Measurements from ENCODE around the gene SSTR5.
"Not testable (repeated sequence)": the region's sequence is repeated elsewhere in the genome, so short reads cannot be mapped to it uniquely, and the experiment has no call there.

Gene SSTR5

GRCh38 chr16:1090620-1091587 lies 18.4 kb downstream of the SSTR5 start:
- Histone ChIP-seq H3K23ac (ENCODE audit: low read length in 2 of 2) (no peak overlapping the region), H2BK5ac (ENCODE audit: low read depth, low read length, poor library complexity, severe bottlenecking) (no peak overlapping the region), H4K8ac (ENCODE audit: low read length) (no peak overlapping the region), H3K9ac (ENCODE audit: low read length) (no peak overlapping the region), H3K4ac (ENCODE audit: low read depth in 1 of 2, low read length in 2 of 2) (no peak overlapping the region), H4K91ac (ENCODE audit: low read length) (no peak overlapping the region), H3K79me1 (replicated peaks; ENCODE audit: low read length, poor library complexity, severe bottlenecking) (no peaks in the 10 kb centered on the region), H3K4me2 (ENCODE audit: low read length, poor library complexity, severe bottlenecking) (no peak overlapping the region), H3K36me3 (ENCODE audit: control insufficient read depth in 1 of 2, insufficient read depth in 2 of 2, low read depth in 1 of 2, low read length in 2 of 2) (no peaks in the 10 kb centered on the region), H2BK15ac (ENCODE audit: low read depth, poor library complexity, severe bottlenecking) (no peak overlapping the region), H2BK12ac (ENCODE audit: low read length in 2 of 2) (no peak overlapping the region), H3K4me3 (ENCODE audit: insufficient read depth in 1 of 2, low read depth in 1 of 2, low read length in 2 of 2) (no peak overlapping the region), H3K4me1 (ENCODE audit: control insufficient read depth, insufficient read depth, low read depth, low read length) (no peaks in the 10 kb centered on the region), H3K27ac (ENCODE audit: low read length, poor library complexity, severe bottlenecking) (no peak overlapping the region), H2AFZ (ENCODE audit: low read depth, low read length) (no peak overlapping the region), H2AK5ac (ENCODE audit: low read length, severe bottlenecking) (no peak overlapping the region), H2BK120ac (ENCODE audit: low read depth, low read length) (no peak overlapping the region), H3K14ac (ENCODE audit: low read length in 2 of 2) (no peak overlapping the region), H3K18ac (ENCODE audit: low read depth in 1 of 2, low read length in 2 of 2) (no peak overlapping the region), H3K9me3 (ENCODE audit: control insufficient read depth, low read length) (no peaks in the 10 kb centered on the region), H3K27me3 (ENCODE audit: control insufficient read depth in 1 of 2, insufficient read depth in 1 of 2, low read length in 2 of 2) (peaks cover 0 to 52% of the 10 kb centered on the region in 2 experiments)
- 76% methylated on average over 24 of the region's 27 CpGs for WGBS
- DNase-seq = no peak

- H3K4me1 ChIP-seq (ENCODE audit: control insufficient read depth, insufficient read depth, low read depth, low read length) = no peaks in the 10 kb centered on the region
- H3K9ac ChIP-seq (ENCODE audit: low read length) = no peak overlapping the region
- H2BK15ac ChIP-seq (ENCODE audit: low read depth, poor library complexity, severe bottlenecking) = no peak overlapping the region
- H4K91ac ChIP-seq (ENCODE audit: low read length) = no peak overlapping the region
- WGBS = 96% methylated on average over 23 of the region's 27 CpGs
- no peaks in the 10 kb centered on the region for H3K79me1 ChIP-seq (replicated peaks; ENCODE audit: low read length, poor library complexity, severe bottlenecking)
- peaks cover 0 to 63% of the 10 kb centered on the region in 2 experiments for H3K27me3 ChIP-seq (ENCODE audit: control insufficient read depth in 1 of 2, insufficient read depth in 1 of 2, low read length in 2 of 2)
- no peak overlapping the region for H3K4me3 ChIP-seq (ENCODE audit: insufficient read depth in 1 of 2, low read depth in 1 of 2, low read length in 2 of 2)
- no peak overlapping the region for H3K23ac ChIP-seq (ENCODE audit: low read length in 2 of 2)
- H3K27ac ChIP-seq (ENCODE audit: low read length, poor library complexity, severe bottlenecking) = no peak overlapping the region
- H2AK5ac ChIP-seq (ENCODE audit: low read length, severe bottlenecking) = no peak overlapping the region
- H3K4me2 ChIP-seq (ENCODE audit: low read length, poor library complexity, severe bottlenecking) = no peak overlapping the region
- no peaks in the 10 kb centered on the region for H3K36me3 ChIP-seq (ENCODE audit: control insufficient read depth in 1 of 2, insufficient read depth in 2 of 2, low read depth in 1 of 2, low read length in 2 of 2)
- H3K4ac ChIP-seq (ENCODE audit: low read depth in 1 of 2, low read length in 2 of 2) = no peak overlapping the region
- H2AFZ ChIP-seq (ENCODE audit: low read depth, low read length) = no peak overlapping the region
- H2BK120ac ChIP-seq (ENCODE audit: low read depth, low read length) = no peak overlapping the region
- H3K18ac ChIP-seq (ENCODE audit: low read depth in 1 of 2, low read length in 2 of 2) = no peak overlapping the region
- no peaks in the 10 kb centered on the region for H3K9me3 ChIP-seq (ENCODE audit: control insufficient read depth, low read length)
- H2BK5ac ChIP-seq (ENCODE audit: low read depth, low read length, poor library complexity, severe bottlenecking) = no peak overlapping the region
- H3K14ac ChIP-seq (ENCODE audit: low read length in 2 of 2) = no peak overlapping the region
- H4K8ac ChIP-seq (ENCODE audit: low read length) = no peak overlapping the region
- H2BK12ac ChIP-seq (ENCODE audit: low read length in 2 of 2) = no peak overlapping the region
- no peak for DNase-seq
These were observed 19.5 kb downstream of the SSTR5 start for GRCh38 chr16:1091992-1092552.

- not testable (repeated sequence) for H2BK15ac ChIP-seq (ENCODE audit: low read depth, poor library complexity, severe bottlenecking); H3K23ac ChIP-seq (ENCODE audit: low read length in 2 of 2); H2BK12ac ChIP-seq (ENCODE audit: low read length in 2 of 2); H3K79me1 ChIP-seq (replicated peaks; ENCODE audit: low read length, poor library complexity, severe bottlenecking); H2BK120ac ChIP-seq (ENCODE audit: low read depth, low read length); H3K36me3 ChIP-seq (ENCODE audit: control insufficient read depth in 1 of 2, insufficient read depth in 2 of 2, low read depth in 1 of 2, low read length in 2 of 2); H4K8ac ChIP-seq (ENCODE audit: low read length); H3K9ac ChIP-seq (ENCODE audit: low read length); H3K4me2 ChIP-seq (ENCODE audit: low read length, poor library complexity, severe bottlenecking); H2BK5ac ChIP-seq (ENCODE audit: low read depth, low read length, poor library complexity, severe bottlenecking); H3K4ac ChIP-seq (ENCODE audit: low read depth in 1 of 2, low read length in 2 of 2); H4K91ac ChIP-seq (ENCODE audit: low read length); H3K14ac ChIP-seq (ENCODE audit: low read length in 2 of 2); H2AK5ac ChIP-seq (ENCODE audit: low read length, severe bottlenecking); H3K9me3 ChIP-seq (ENCODE audit: control insufficient read depth, low read length); H3K4me1 ChIP-seq (ENCODE audit: control insufficient read depth, insufficient read depth, low read depth, low read length); H3K4me3 ChIP-seq (ENCODE audit: insufficient read depth in 1 of 2, low read depth in 1 of 2, low read length in 2 of 2); DNase-seq; H2AFZ ChIP-seq (ENCODE audit: low read depth, low read length); H3K27ac ChIP-seq (ENCODE audit: low read length, poor library complexity, severe bottlenecking); H3K18ac ChIP-seq (ENCODE audit: low read depth in 1 of 2, low read length in 2 of 2)
- peaks cover 0 to 63% of the 10 kb centered on the region in 2 experiments for H3K27me3 ChIP-seq (ENCODE audit: control insufficient read depth in 1 of 2, insufficient read depth in 1 of 2, low read length in 2 of 2)
- WGBS = 95% methylated on average over 21 of the region's 40 CpGs
These were observed 20.2 kb downstream of the SSTR5 start for GRCh38 chr16:1092685-1093283.
